AG04450 (cell line): Measurements from ENCODE around the gene LRP3. TPM values are rescaled to one million over a fixed set of nuclear protein-coding genes. Genes with fewer than 3 reads are reported as not detected.

Experiments used
- CTCF ChIA-PET: fragments of 300-600, 350-600 bp; formaldehyde crosslinking; extraction: SDS; loops from one replicate; lab custom pipeline; 2022; ENCODE audit warnings: antibody characterized with exemption, inconsistent platforms; lab: Charles Lee
- POLR2A ChIA-PET: fragments of 350-600 bp; formaldehyde crosslinking; extraction: SDS; loops from one replicate; lab custom pipeline; 2021; ENCODE audit warnings: antibody characterized with exemption, inconsistent platforms; lab: Yijun Ruan, JAX
- DNase-seq: peaks from one replicate; pipeline ENCODE4 v3.0.0-alpha.2; 2011; ENCODE audit warnings: low read depth, low spot score
- H3K27ac ChIP-seq: one replicate; pipeline ENCODE4 v1.5.1; 2012; ENCODE audit warnings: low read depth, low read length, control low read depth
- H3K27me3 ChIP-seq: one replicate; pipeline ENCODE4 v1.6.0; 2012; ENCODE audit warnings: low read length; ENCODE audit not compliant: control insufficient read depth, insufficient read depth
- H3K4me3 ChIP-seq: 2 replicates; pipeline ENCODE4 v1.5.1; 2011; ENCODE audit warnings: mild to moderate bottlenecking, low read depth, low read length, control low read depth
- H3K9me3 ChIP-seq: 2 replicates; pipeline ENCODE4 v1.5.1; 2012; ENCODE audit warnings: low read length; ENCODE audit not compliant: control insufficient read depth, insufficient read depth
- CTCF ChIP-seq: IDR thresholded peaks from 2 replicates; pipeline ENCODE4 v1.5.1; 2011; ENCODE audit warnings: low read depth, low read length, control low read depth, inconsistent platforms
- polyA plus RNA-seq: library from polyadenylated mRNA; depleted of rRNA; stranded (reverse); fragments of >200 nt; gene quantifications from 2 replicates; pipeline ENCODE4 v1.2.3, GENCODE V29; 2011

Gene LRP3
- polyA plus RNA-seq, 1 experiment, result 9.5 TPM

GRCh38 chr19:33227870-33228599, 33.9 kb downstream of the LRP3 start:
- H3K27ac ChIP-seq, result no peak overlapping the region
- CTCF ChIA-PET, result interaction anchor here (2.0 kb wide), 1 partner anchor 44 kb away, joined by 5 read pairs; no protein-coding TSS in a partner anchor
- no peak overlapping the region for H3K4me3 ChIP-seq
- no peak for DNase-seq
- POLR2A ChIA-PET, result no interaction called here
- H3K27me3 ChIP-seq, result peaks cover 48% of the 10 kb centered on the region
- peaks cover 15% of the 10 kb centered on the region for H3K9me3 ChIP-seq
- TF ChIP-seq CTCF, result no peak

- Histone ChIP-seq H3K27me3 (peaks cover 37% of the 10 kb centered on the region), H3K4me3 (no peak overlapping the region), H3K27ac (no peak overlapping the region), H3K9me3 (peaks cover 15% of the 10 kb centered on the region)
- DNase-seq, result no peak
- TF ChIP-seq CTCF, result no peak
- ChIA-PET POLR2A (no interaction called here), CTCF (no interaction called here)
Measured at GRCh38 chr19:33229962-33230361, 35.8 kb downstream of the LRP3 start.

GRCh38 chr19:33231511-33231910, 37.4 kb downstream of the LRP3 start:
- Histone ChIP-seq H3K27ac (no peak overlapping the region), H3K9me3 (peaks cover 15% of the 10 kb centered on the region), H3K27me3 (peaks cover 25% of the 10 kb centered on the region), H3K4me3 (no peak overlapping the region)
- ChIA-PET POLR2A (no interaction called here), CTCF (interaction anchor here (1.2 to 1.4 kb wide), 2 partner anchors 175 to 540 kb away, joined by 3 to 4 read pairs; no protein-coding TSS in a partner anchor)
- peak; percentile 4 for DNase-seq
- no peak for TF ChIP-seq CTCF

GRCh38 chr19:33232656-33233055, 38.5 kb downstream of the LRP3 start:
- Histone ChIP-seq H3K4me3 (no peak overlapping the region), H3K27ac (peak overlapping the region; percentile 31), H3K9me3 (peaks cover 8% of the 10 kb centered on the region), H3K27me3 (peaks cover 16% of the 10 kb centered on the region)
- no peak for DNase-seq
- POLR2A ChIA-PET, result no interaction called here
- CTCF ChIA-PET, result interaction anchor here (0.5 kb wide), 1 partner anchor 103 kb away, joined by 3 read pairs; no protein-coding TSS in a partner anchor
- TF ChIP-seq CTCF, result no peak

GRCh38 chr19:33233056-33233873, 39.1 kb downstream of the LRP3 start:
- H3K27ac ChIP-seq, result no peak overlapping the region
- H3K4me3 ChIP-seq, result no peak overlapping the region
- POLR2A ChIA-PET, result no interaction called here
- no peak for TF ChIP-seq CTCF
- DNase-seq, result no peak
- peaks cover 18% of the 10 kb centered on the region for H3K27me3 ChIP-seq
- CTCF ChIA-PET, result no interaction called here
- H3K9me3 ChIP-seq, result peaks cover 8% of the 10 kb centered on the region
